ENCODE data around the gene PMVK.

DNA sequence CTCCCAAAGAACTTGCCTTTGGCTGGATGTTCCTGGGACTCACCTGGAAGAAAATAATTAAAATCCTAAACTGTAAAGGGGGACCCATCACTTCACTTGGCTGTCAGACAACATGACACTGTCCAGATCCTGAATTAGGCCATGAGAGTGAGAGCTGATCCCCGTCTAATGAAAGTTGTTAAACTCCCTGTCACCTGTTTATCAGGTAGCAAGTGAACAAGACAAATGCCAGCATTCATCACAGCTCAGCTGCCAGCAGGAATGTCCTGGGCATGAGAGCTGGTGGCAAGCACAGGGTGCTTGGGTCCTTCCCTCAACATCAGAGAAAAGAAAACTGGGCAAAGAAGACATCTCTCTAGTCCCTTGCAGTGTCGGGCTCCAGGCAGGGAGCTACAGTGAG lies 23.8 kb downstream of the PMVK start:
- TF ChIP-seq CTCF (conservative IDR thresholded peaks at IDR 0.05; ENCODE audit: low read depth, low read length) (no peak), EZH2 (IDR thresholded peaks at IDR 0.05; ENCODE audit: low read length, unreplicated experiment) (no peak), EZH2phosphoT487 (IDR thresholded peaks at IDR 0.05; ENCODE audit: borderline replicate concordance, low read length) (no peak)
